OCI-LY7 (cell line): ENCODE results near the gene MT4. TPM values are rescaled to one million over a fixed set of nuclear protein-coding genes. Genes with fewer than 3 reads are reported as not detected.

Experiments used
- BruUV-seq: library from RNA; stranded (reverse); fragments of 400-500 nt; replicated peaks from 2 replicates; lab custom pipeline; 2021; lab: Mats Ljungman, UMichigan
- CTCF ChIA-PET: fragments of 300-600 bp; sonication (Branson Sonifier 250); formaldehyde crosslinking; loops from one replicate; lab custom pipeline; 2022; ENCODE audit warnings: antibody characterized with exemption; ENCODE audit not compliant: unreplicated experiment; lab: Charles Lee
- POLR2A ChIA-PET: fragments of 300-600 bp; sonication (Branson Sonifier 250); formaldehyde crosslinking; loops from one replicate; lab custom pipeline; 2022; ENCODE audit warnings: antibody characterized with exemption; lab: Charles Lee
- DNase-seq: peaks from one replicate; pipeline ENCODE4 v3.0.0-alpha.2; 2015; ENCODE audit warnings: low spot score
- H2AFZ ChIP-seq: fragments of 200-600 bp; sonication (generic), shearing (Covaris generic); 2 replicates; pipeline ENCODE4 v1.6.1; 2014; ENCODE audit warnings: mild to moderate bottlenecking, antibody characterized with exemption, low read length, moderate library complexity
- H3K27ac ChIP-seq: fragments of 200-600 bp; sonication (generic); 2 replicates; pipeline ENCODE4 v1.5.1; 2014; ENCODE audit warnings: mixed run types, low read depth, mild to moderate bottlenecking, moderate library complexity, low read length, inconsistent platforms; ENCODE audit not compliant: poor library complexity, severe bottlenecking
- H3K36me3 ChIP-seq: fragments of 200-600 bp; sonication (generic); 2 replicates; pipeline ENCODE4 v1.6.1; 2014; ENCODE audit warnings: mild to moderate bottlenecking, antibody characterized with exemption, low read length, moderate library complexity, mixed read lengths; ENCODE audit not compliant: insufficient read depth
- H3K4me1 ChIP-seq: fragments of 200-600 bp; sonication (generic); 2 replicates; pipeline ENCODE4 v1.5.1; 2014; ENCODE audit warnings: mild to moderate bottlenecking, low read length; ENCODE audit not compliant: insufficient read depth, poor library complexity, severe bottlenecking
- H3K4me2 ChIP-seq: fragments of 200-600 bp; sonication (generic); 2 replicates; pipeline ENCODE4 v1.6.1; 2014; ENCODE audit warnings: mild to moderate bottlenecking, low read length
- H3K4me3 ChIP-seq: fragments of 200-600 bp; sonication (generic); 2 replicates; pipeline ENCODE4 v1.5.1; 2014; ENCODE audit warnings: mild to moderate bottlenecking, low read depth, low read length; ENCODE audit not compliant: poor library complexity, severe bottlenecking
- H3K79me2 ChIP-seq: fragments of 200-600 bp; sonication (generic); 2 replicates; pipeline ENCODE4 v1.6.1; 2016; ENCODE audit warnings: low read depth, mild to moderate bottlenecking, low read length, moderate library complexity, mixed read lengths; ENCODE audit not compliant: insufficient read depth
- H3K9me2 ChIP-seq: fragments of 200-600 bp; sonication (generic); 2 replicates; pipeline ENCODE4 v1.6.1; 2016; ENCODE audit warnings: mild to moderate bottlenecking, low read length, mixed read lengths; ENCODE audit not compliant: insufficient read depth
- H3K9me3 ChIP-seq: fragments of 200-600 bp; sonication (generic); 2 replicates; pipeline ENCODE4 v1.6.1; 2014; ENCODE audit warnings: mild to moderate bottlenecking, mixed run types, low read length, mixed read lengths
- H4K20me1 ChIP-seq: fragments of 200-600 bp; sonication (generic); 2 replicates; pipeline ENCODE4 v1.6.1; 2014; ENCODE audit warnings: mild to moderate bottlenecking, antibody characterized with exemption, low read length, moderate library complexity, mixed read lengths; ENCODE audit not compliant: insufficient read depth
- EZH2phosphoT487 ChIP-seq: fragments of 200-600 bp; sonication (generic); IDR thresholded peaks from 2 replicates; pipeline ENCODE4 v1.6.1; 2018; ENCODE audit warnings: low read depth, borderline replicate concordance, mild to moderate bottlenecking, mixed run types, antibody characterized with exemption, low read length, moderate library complexity, mixed read lengths
- intact Hi-C: fragments of 100-400 bp; cut with micrococcal nuclease; formaldehyde crosslinking; loops from one replicate; pipeline ENCODE4 v1.10.0; 2022; ENCODE audit not compliant: unreplicated experiment
- total RNA-seq, 2 experiments: library from RNA; depleted of rRNA in 1 of 2; stranded (reverse); fragments of >200 nt in 1 of 2; shearing (Covaris generic) in 1 of 2; gene quantifications; 2 replicates each; pipeline ENCODE4 v1.2.3, GENCODE V29; 2014 to 2022
- TF ChIP-seq, protein P1 (sequence below): fragments of 200-600 bp; sonication (generic); conservative IDR thresholded peaks from 2 replicates; pipeline ENCODE4 v1.5.1; 2014; ENCODE audit warnings: mild to moderate bottlenecking, antibody characterized with exemption, low read length, moderate library complexity, mixed read lengths

The MT4 gene
- total RNA-seq, 2 experiments from 2014 or later, result not detected

DNA sequence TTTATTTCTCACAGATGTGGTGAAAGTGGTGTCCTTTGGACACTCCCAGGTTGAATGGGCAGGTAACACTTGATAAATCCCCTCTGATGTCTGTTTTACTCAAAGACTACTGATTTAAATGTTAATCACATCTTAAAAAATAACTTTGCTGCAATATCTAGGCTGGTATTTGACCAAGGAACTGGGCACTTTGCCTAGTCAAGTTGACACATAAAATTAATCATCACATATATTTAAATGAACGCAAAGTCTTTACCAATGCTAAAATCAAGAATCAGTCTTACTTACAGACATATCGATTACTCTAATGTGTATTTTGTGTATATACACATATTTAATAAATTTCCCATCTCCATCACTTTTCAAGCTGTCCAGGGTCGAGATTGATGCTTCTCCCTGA is 50.5 kb downstream of the MT4 start:
- CTCF ChIA-PET, result no interaction called here

DNA sequence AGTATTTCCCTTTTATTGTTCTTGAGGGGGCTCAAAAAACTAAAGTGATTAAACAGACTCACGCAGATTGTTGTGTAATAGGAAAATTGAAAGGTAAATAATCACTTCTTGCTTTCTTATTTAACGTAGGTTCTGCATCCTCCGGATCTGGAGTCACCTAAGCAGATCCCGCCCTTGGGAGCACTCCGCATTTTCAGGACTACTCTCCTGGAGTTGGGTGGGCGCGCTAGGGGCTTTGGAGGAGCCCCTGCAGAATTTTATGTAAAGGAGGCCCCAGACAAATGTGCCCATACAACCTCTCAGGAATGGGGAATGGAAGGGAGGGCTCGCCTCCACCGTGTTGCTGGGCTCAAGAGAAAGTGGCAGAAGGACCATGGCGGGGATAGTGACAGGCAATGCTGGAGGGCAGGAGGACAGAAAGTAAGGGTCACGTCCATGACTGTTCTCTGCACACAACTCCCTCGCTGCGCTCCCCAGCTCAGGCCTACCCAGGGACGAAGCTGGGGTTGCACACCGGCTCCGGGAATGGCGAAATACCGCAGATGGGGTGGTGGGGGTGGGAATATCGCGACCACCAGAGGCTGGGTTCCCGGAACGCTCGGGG is 51.8 kb downstream of the MT4 start:
- no TSS peak for BruUV-seq
- POLR2A ChIA-PET, result no interaction called here

More for the DNA sequence above, 50.5 kb downstream of the MT4 start:
- Histone ChIP-seq H2AFZ (no peak overlapping the region), H3K9me3 (no peaks in the 10 kb centered on the region), H4K20me1 (no peaks in the 10 kb centered on the region), H3K27ac (no peak overlapping the region), H3K9me2 (no peaks in the 10 kb centered on the region), H3K4me2 (no peak overlapping the region), H3K36me3 (no peaks in the 10 kb centered on the region), H3K79me2 (no peaks in the 10 kb centered on the region), H3K4me3 (no peak overlapping the region), H3K4me1 (peaks cover 14% of the 10 kb centered on the region)
- POLR2A ChIA-PET, result no interaction called here
- BruUV-seq, result no TSS peak
- no peak for DNase-seq
- intact Hi-C loops, result no loop called here
- TF ChIP-seq, protein P1, sequence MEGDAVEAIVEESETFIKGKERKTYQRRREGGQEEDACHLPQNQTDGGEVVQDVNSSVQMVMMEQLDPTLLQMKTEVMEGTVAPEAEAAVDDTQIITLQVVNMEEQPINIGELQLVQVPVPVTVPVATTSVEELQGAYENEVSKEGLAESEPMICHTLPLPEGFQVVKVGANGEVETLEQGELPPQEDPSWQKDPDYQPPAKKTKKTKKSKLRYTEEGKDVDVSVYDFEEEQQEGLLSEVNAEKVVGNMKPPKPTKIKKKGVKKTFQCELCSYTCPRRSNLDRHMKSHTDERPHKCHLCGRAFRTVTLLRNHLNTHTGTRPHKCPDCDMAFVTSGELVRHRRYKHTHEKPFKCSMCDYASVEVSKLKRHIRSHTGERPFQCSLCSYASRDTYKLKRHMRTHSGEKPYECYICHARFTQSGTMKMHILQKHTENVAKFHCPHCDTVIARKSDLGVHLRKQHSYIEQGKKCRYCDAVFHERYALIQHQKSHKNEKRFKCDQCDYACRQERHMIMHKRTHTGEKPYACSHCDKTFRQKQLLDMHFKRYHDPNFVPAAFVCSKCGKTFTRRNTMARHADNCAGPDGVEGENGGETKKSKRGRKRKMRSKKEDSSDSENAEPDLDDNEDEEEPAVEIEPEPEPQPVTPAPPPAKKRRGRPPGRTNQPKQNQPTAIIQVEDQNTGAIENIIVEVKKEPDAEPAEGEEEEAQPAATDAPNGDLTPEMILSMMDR, result no peak
- TF ChIP-seq EZH2phosphoT487, result no peak

DNA sequence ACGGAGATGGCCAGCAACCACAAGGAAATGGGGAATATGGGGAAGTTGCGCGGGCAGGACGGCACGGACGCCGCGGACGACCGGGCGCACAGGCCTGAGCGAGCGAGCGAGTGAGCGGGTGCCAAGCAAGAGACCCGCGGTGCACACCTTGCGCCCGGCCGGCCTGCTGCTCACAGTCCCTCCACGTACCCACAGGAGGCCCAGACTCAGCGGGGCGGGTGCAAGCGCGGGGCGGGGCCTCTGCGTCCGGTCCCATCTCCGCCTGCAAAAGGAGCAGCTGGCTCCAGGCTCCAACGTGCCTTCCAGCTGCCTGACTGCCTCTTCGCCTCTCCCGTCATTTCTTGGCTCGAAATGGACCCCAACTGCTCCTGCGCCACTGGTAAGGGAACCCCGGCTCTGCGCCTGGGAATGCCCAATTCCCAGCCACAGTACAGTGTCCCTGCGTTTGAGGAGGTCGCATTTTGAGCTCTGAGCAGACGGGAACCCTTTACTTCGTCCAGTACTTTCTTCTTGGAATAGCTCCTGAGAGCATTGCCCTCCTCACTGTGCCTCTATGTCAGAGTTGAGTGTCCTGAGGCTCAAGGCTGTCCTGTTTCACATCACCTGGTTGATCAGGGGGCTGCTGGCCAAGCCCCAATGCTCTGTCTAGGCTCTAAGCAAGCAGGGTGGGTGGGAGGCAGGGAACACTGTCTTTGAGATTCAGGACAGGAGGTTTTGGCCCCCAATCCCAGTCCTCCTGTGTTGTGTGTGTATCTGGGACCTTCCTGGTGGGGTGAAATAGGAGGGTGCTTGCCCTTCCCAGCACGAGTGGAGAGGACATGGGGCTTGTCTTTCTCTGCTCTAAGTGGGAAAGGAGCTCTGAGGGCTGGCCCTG is 52.6 kb downstream of the MT4 start:
- POLR2A ChIA-PET, result no interaction called here
- no peak overlapping the region for H2AFZ ChIP-seq

More for the DNA sequence above, 51.8 kb downstream of the MT4 start:
- H2AFZ ChIP-seq, result no peak overlapping the region
- no peaks in the 10 kb centered on the region for H3K79me2 ChIP-seq
- H3K4me3 ChIP-seq, result no peak overlapping the region
- TF ChIP-seq EZH2phosphoT487, result no peak
- no peak overlapping the region for H3K27ac ChIP-seq
- peaks cover under 1% of the 10 kb centered on the region for H3K4me1 ChIP-seq
- no peak overlapping the region for H3K4me2 ChIP-seq
- H4K20me1 ChIP-seq, result no peaks in the 10 kb centered on the region
- H3K9me3 ChIP-seq, result no peaks in the 10 kb centered on the region
- no peaks in the 10 kb centered on the region for H3K9me2 ChIP-seq
- intact Hi-C loops, result no loop called here
- CTCF ChIA-PET, result no interaction called here
- no peaks in the 10 kb centered on the region for H3K36me3 ChIP-seq
- no peak for DNase-seq

More for the DNA sequence above, 52.6 kb downstream of the MT4 start:
- Histone ChIP-seq H3K4me3 (no peak overlapping the region), H3K4me2 (no peak overlapping the region), H3K36me3 (no peaks in the 10 kb centered on the region), H3K9me2 (no peaks in the 10 kb centered on the region), H3K27ac (no peak overlapping the region), H3K4me1 (no peaks in the 10 kb centered on the region), H4K20me1 (no peaks in the 10 kb centered on the region), H3K9me3 (no peaks in the 10 kb centered on the region), H3K79me2 (no peaks in the 10 kb centered on the region)
- intact Hi-C loops, result no loop called here
- CTCF ChIA-PET, result no interaction called here
- no peak for TF ChIP-seq EZH2phosphoT487
- TF ChIP-seq, protein P1, result no peak
- DNase-seq, result no peak
- BruUV-seq, result no TSS peak
